GM12801 (cell line): Measurements from ENCODE around the gene ATG13.

Experiments
- CTCF ChIP-seq: IDR thresholded peaks from one replicate; pipeline ENCODE4 v1.5.1; 2011; ENCODE audit warnings: control low read depth; ENCODE audit not compliant: insufficient read length; ENCODE audit errors: extremely low read depth

Gene ATG13

GRCh38 chr11:46639197-46639839, 22.0 kb downstream of the ATG13 start:
- TF ChIP-seq CTCF = no peak

- TF ChIP-seq CTCF = no peak
Observed at GRCh38 chr11:46640036-46640788, 22.9 kb downstream of the ATG13 start.

- no peak for TF ChIP-seq CTCF
Observed at GRCh38 chr11:46641639-46642038, 24.3 kb downstream of the ATG13 start.

- TF ChIP-seq CTCF = no peak
Observed at GRCh38 chr11:46642627-46643335, 25.4 kb downstream of the ATG13 start.

GRCh38 chr11:46643531-46643930, 26.2 kb downstream of the ATG13 start:
- no peak for TF ChIP-seq CTCF

GRCh38 chr11:46643986-46644385, 26.6 kb downstream of the ATG13 start:
- no peak for TF ChIP-seq CTCF

- no peak for TF ChIP-seq CTCF
Observed at GRCh38 chr11:46649180-46649738, 31.9 kb downstream of the ATG13 start.
